HepG2 (cell line): ENCODE data around the gene CCDC7. TPM values are rescaled to one million over a fixed set of nuclear protein-coding genes. Genes with fewer than 3 reads are reported as not detected.

Experiments
- ATAC-seq: fragments of 200-7000 bp; cut with Tn5 transposase; 3 replicates; pipeline ENCODE4 v1.9.1; 2020; ENCODE audit warnings: mild to moderate bottlenecking, moderate library complexity
- BruUV-seq: library from RNA; stranded (reverse); fragments of 400-500 nt; replicated peaks from 2 replicates; lab custom pipeline; 2021; lab: Mats Ljungman, UMichigan
- CTCF ChIA-PET: fragments of 300-600 bp; formaldehyde crosslinking; extraction: SDS; loops from one replicate; lab custom pipeline; 2021; ENCODE audit warnings: low total read pairs, inconsistent platforms, low intra/inter-chr PET ratio; lab: Yijun Ruan, JAX
- POLR2A ChIA-PET: fragments of 350-600 bp; sonication (Branson Sonifier 250); formaldehyde crosslinking; loops from one replicate; lab custom pipeline; 2020; ENCODE audit warnings: antibody characterized with exemption, inconsistent platforms; lab: Yijun Ruan, JAX
- DNase-seq: peaks from one replicate; pipeline ENCODE4 v3.0.0-alpha.2; 2015; ENCODE audit warnings: low spot score
- FAIRE-seq: peaks from 3 replicates; lab custom pipeline; 2011; peaks lifted over from hg19 to GRCh38; lab: Jason Lieb, UNC
- H2AFZ ChIP-seq: one replicate; pipeline ENCODE4 v1.6.1; 2011; ENCODE audit warnings: low read length, inconsistent platforms
- H3K27ac ChIP-seq: fragments of 300-600 bp; 3 replicates; pipeline ENCODE4 v1.8.0; 2011; ENCODE audit warnings: mixed run types, mild to moderate bottlenecking, mixed read lengths, low read length, inconsistent platforms; ENCODE audit not compliant: insufficient read depth; ENCODE audit errors: extremely low read length
- H3K27me3 ChIP-seq, 2 experiments: fragments of 200-600 bp in 1 of 2; 2 replicates in 1 of 2; 3 replicates in 1 of 2; pipeline versions ENCODE4 v1.6.0 to v1.8.0; 2011; ENCODE audit warnings: low read length in 2 of 2, mild to moderate bottlenecking in 2 of 2, moderate library complexity in 2 of 2, inconsistent platforms in 1 of 2; ENCODE audit not compliant: insufficient read depth in 2 of 2, control insufficient read depth in 1 of 2
- H3K36me3 ChIP-seq, 2 experiments: fragments of 200-600 bp in 1 of 2; replicated peaks in 1 of 2; 2 replicates in 1 of 2; 3 replicates in 1 of 2; pipeline versions ENCODE4 v1.5.1 to v1.8.0; 2011; ENCODE audit warnings: low read length in 2 of 2, inconsistent platforms in 1 of 2; ENCODE audit not compliant: insufficient read depth in 2 of 2, control insufficient read depth in 1 of 2
- H3K4me1 ChIP-seq: 2 replicates; pipeline ENCODE4 v1.5.1; 2012; ENCODE audit warnings: low read length, inconsistent platforms; ENCODE audit not compliant: insufficient read depth
- H3K4me2 ChIP-seq: 2 replicates; pipeline ENCODE4 v1.6.0; 2011; ENCODE audit warnings: low read depth, low read length, inconsistent platforms
- H3K4me3 ChIP-seq, 3 experiments: fragments of 200-600 bp in 1 of 3; sonication (generic), shearing (Covaris generic) in 1 of 3; replicated peaks in 1 of 3; 2 replicates each; pipeline ENCODE4 v1.5.1; 2011 to 2016; ENCODE audit warnings: low read length in 3 of 3, inconsistent platforms in 2 of 3, low read depth in 2 of 3, mild to moderate bottlenecking in 2 of 3, control low read depth in 1 of 3, mixed read lengths in 1 of 3; ENCODE audit not compliant: insufficient read depth in 1 of 3
- H3K79me2 ChIP-seq: one replicate; pipeline ENCODE4 v1.6.1; 2011; ENCODE audit warnings: low read length, inconsistent platforms; ENCODE audit not compliant: insufficient read depth
- H3K9ac ChIP-seq: 2 replicates; pipeline ENCODE4 v1.6.0; 2011; ENCODE audit warnings: mild to moderate bottlenecking, low read depth, low read length, inconsistent platforms; ENCODE audit not compliant: insufficient read depth
- H3K9me3 ChIP-seq: 2 replicates; pipeline ENCODE4 v1.5.1; 2012; ENCODE audit warnings: mild to moderate bottlenecking, low read length
- H4K20me1 ChIP-seq: 2 replicates; pipeline ENCODE4 v1.6.0; 2011; ENCODE audit warnings: inconsistent platforms, mild to moderate bottlenecking, low read length, moderate library complexity; ENCODE audit not compliant: insufficient read depth
- ETV5 ChIP-seq: IDR thresholded peaks from 2 replicates; pipeline ENCODE4 v1.6.1; 2018; ENCODE audit warnings: missing biosample characterization, missing genetic modification reagents, inconsistent platforms, borderline replicate concordance
- HDAC1 ChIP-seq: sonication (generic); formaldehyde crosslinking; IDR thresholded peaks from 2 replicates; pipeline ENCODE4 v1.5.1; 2020; ENCODE audit warnings: mild to moderate bottlenecking, missing genetic modification reagents
- HDAC2 ChIP-seq: sonication (generic); formaldehyde crosslinking; IDR thresholded peaks from 2 replicates; pipeline ENCODE4 v1.4.0; 2020; ENCODE audit warnings: missing genetic modification reagents
- HNRNPUL1 ChIP-seq: fragments of 200-400 bp; formaldehyde crosslinking; IDR thresholded peaks from 2 replicates; pipeline ENCODE4 v1.6.1; 2017; ENCODE audit warnings: low read depth, mild to moderate bottlenecking, low read length, moderate library complexity
- KMT2B ChIP-seq: IDR thresholded peaks from 2 replicates; pipeline ENCODE4 v1.6.1; 2016; ENCODE audit warnings: missing genetic modification reagents, missing compliant biosample characterization
- PITX1 ChIP-seq: sonication (generic); formaldehyde crosslinking; IDR thresholded peaks from 2 replicates; pipeline ENCODE4 v1.5.1; 2020; ENCODE audit warnings: mild to moderate bottlenecking, missing genetic modification reagents
- SP4 ChIP-seq: sonication (generic); formaldehyde crosslinking; IDR thresholded peaks from 2 replicates; pipeline ENCODE4 v1.8.1; 2023; ENCODE audit warnings: mild to moderate bottlenecking, missing genetic modification reagents
- XBP1 ChIP-seq: sonication (generic); formaldehyde crosslinking; IDR thresholded peaks from 2 replicates; pipeline ENCODE4 v1.5.0; 2020; ENCODE audit warnings: missing genetic modification reagents
- ZNF121 ChIP-seq: sonication (generic); formaldehyde crosslinking; IDR thresholded peaks from 2 replicates; pipeline ENCODE4 v1.5.0; 2020; ENCODE audit warnings: mild to moderate bottlenecking, missing genetic modification reagents
- ZNF468 ChIP-seq: sonication (generic); formaldehyde crosslinking; IDR thresholded peaks from 2 replicates; pipeline ENCODE4 v1.8.0; 2022; ENCODE audit warnings: mild to moderate bottlenecking, moderate library complexity, missing genetic modification reagents
- ZNF550 ChIP-seq: sonication (generic); formaldehyde crosslinking; IDR thresholded peaks from 2 replicates; pipeline ENCODE4 v1.4.0; 2020; ENCODE audit warnings: mild to moderate bottlenecking, missing genetic modification reagents, borderline replicate concordance
- ZNF616 ChIP-seq: sonication (generic); formaldehyde crosslinking; IDR thresholded peaks from 2 replicates; pipeline ENCODE4 v1.5.0; 2020; ENCODE audit warnings: low read depth, mild to moderate bottlenecking, missing genetic modification reagents
- WGBS: methylation state at CpG from one replicate; pipeline ENCODE4 v1.1.6; 2017; ENCODE audit warnings: low lambda C conversion rate; 5-methylcytosine and 5-hydroxymethylcytosine counted together
- in situ Hi-C: cut with HindIII; loops from 2 replicates; pipeline ENCODE4 v1.10.0; 2017; ENCODE audit warnings: low pct_unique_long_range_greater_than_20kb; ENCODE audit not compliant: extremely low pct_ligation_motif_present
- intact Hi-C: fragments of 100-400 bp; cut with micrococcal nuclease; formaldehyde crosslinking; loops from one replicate; pipeline ENCODE4 v1.10.0; 2022; ENCODE audit not compliant: unreplicated experiment
- polyA plus RNA-seq, 8 experiments: library from polyadenylated mRNA; depleted of rRNA in 3 of 8; stranded (reverse) in 7 of 8; unstranded in 1 of 8; fragments of >200 nt; fragmentation: Illumina TruSeq in 4 of 8; extraction: Trizol in 4 of 8; gene quantifications; 2 replicates each; pipeline versions ENCODE4 v1.2.1 to v1.2.3, GENCODE V29; 2011 to 2016; ENCODE audit warnings: low read depth in 4 of 8, missing spikeins in 1 of 8, mixed read lengths in 1 of 8; ENCODE audit not compliant: insufficient read depth in 1 of 8
- total RNA-seq, 5 experiments: library from RNA; depleted of rRNA; stranded (reverse); fragments of >200 nt; fragmentation: Illumina TruSeq; extraction: Trizol; gene quantifications; 2 replicates each; pipeline ENCODE4 v1.2.3, GENCODE V29; 2016; ENCODE audit warnings: low read depth in 1 of 5
- TF ChIP-seq, protein P1 (sequence below): sonication (generic); formaldehyde crosslinking; IDR thresholded peaks from 2 replicates; pipeline ENCODE4 v1.4.0; 2020; ENCODE audit warnings: missing genetic modification reagents; ENCODE audit errors: not compliant biosample characterization
- TF ChIP-seq, protein P2 (sequence below): sonication (generic); formaldehyde crosslinking; IDR thresholded peaks from 2 replicates; pipeline ENCODE4 v1.4.0; 2020; ENCODE audit warnings: missing genetic modification reagents
- TF ChIP-seq, protein P3 (sequence below): IDR thresholded peaks from 2 replicates; pipeline ENCODE4 v1.6.1; 2016; ENCODE audit warnings: control low read depth
- TF ChIP-seq, protein P4 (sequence below): sonication (generic); formaldehyde crosslinking; IDR thresholded peaks from 2 replicates; pipeline ENCODE4 v1.8.1; 2023; ENCODE audit warnings: mild to moderate bottlenecking, missing genetic modification reagents
- TF ChIP-seq, protein P5 (sequence below): sonication (generic); formaldehyde crosslinking; IDR thresholded peaks from 2 replicates; pipeline ENCODE4 v1.8.0; 2022; ENCODE audit warnings: mild to moderate bottlenecking, missing genetic modification reagents, borderline replicate concordance

CCDC7 gene
- total and polyA plus RNA-seq, 2 of the 13 experiments (the other 11 are each of a cell fraction or from before 2014, with no cell fraction given) = 0.40 to 1.8 TPM

DNA sequence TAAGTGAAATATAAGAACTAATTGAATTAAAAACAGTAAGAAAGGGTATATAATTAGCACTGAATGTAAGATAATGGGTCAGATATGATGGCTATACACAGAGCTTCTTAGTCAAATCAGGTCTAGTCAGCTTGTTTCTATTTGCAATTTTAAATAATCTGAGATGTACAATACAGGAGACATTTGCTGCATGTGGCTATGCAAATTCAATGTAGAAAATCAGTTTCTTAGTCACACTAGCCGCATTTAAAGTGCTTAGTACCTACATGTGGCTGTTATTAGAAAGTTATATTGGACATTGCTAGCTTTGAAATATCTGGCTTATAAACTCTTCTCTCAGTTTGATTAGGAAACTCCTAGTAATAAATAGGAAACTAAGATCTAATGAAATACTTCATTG is 25.3 kb downstream of the CCDC7 start:
- no peak overlapping the region for H3K4me3 ChIP-seq
- no peaks in the 10 kb centered on the region for H3K36me3 ChIP-seq
- WGBS = 90% methylated on average over 1 of the region's 1 CpG
- no peaks in the 10 kb centered on the region for H4K20me1 ChIP-seq
- no peak overlapping the region for H2AFZ ChIP-seq
- H3K4me1 ChIP-seq = no peaks in the 10 kb centered on the region
- CTCF ChIA-PET = no interaction called here
- no peak for ATAC-seq
- no peaks in the 10 kb centered on the region for H3K27me3 ChIP-seq
- BruUV-seq = no TSS peak
- intact Hi-C loops (no loop called here), in situ Hi-C loops (no loop called here)
- no peak for FAIRE-seq
- H3K79me2 ChIP-seq = no peaks in the 10 kb centered on the region
- POLR2A ChIA-PET = no interaction called here
- no peak overlapping the region for H3K4me2 ChIP-seq
- H3K9ac ChIP-seq = no peak overlapping the region
- no peak overlapping the region for H3K27ac ChIP-seq
- no peaks in the 10 kb centered on the region for H3K9me3 ChIP-seq
- no peak for DNase-seq
- TF ChIP-seq PITX1 (CRISPR knock-in tag) = no peak
- TF ChIP-seq, protein P1, sequence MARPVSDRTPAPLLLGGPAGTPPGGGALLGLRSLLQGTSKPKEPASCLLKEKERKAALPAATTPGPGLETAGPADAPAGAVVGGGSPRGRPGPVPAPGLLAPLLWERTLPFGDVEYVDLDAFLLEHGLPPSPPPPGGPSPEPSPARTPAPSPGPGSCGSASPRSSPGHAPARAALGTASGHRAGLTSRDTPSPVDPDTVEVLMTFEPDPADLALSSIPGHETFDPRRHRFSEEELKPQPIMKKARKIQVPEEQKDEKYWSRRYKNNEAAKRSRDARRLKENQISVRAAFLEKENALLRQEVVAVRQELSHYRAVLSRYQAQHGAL = no peak
- no peak for TF ChIP-seq SP4
- TF ChIP-seq, protein P2, sequence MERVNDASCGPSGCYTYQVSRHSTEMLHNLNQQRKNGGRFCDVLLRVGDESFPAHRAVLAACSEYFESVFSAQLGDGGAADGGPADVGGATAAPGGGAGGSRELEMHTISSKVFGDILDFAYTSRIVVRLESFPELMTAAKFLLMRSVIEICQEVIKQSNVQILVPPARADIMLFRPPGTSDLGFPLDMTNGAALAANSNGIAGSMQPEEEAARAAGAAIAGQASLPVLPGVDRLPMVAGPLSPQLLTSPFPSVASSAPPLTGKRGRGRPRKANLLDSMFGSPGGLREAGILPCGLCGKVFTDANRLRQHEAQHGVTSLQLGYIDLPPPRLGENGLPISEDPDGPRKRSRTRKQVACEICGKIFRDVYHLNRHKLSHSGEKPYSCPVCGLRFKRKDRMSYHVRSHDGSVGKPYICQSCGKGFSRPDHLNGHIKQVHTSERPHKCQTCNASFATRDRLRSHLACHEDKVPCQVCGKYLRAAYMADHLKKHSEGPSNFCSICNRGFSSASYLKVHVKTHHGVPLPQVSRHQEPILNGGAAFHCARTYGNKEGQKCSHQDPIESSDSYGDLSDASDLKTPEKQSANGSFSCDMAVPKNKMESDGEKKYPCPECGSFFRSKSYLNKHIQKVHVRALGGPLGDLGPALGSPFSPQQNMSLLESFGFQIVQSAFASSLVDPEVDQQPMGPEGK (CRISPR knock-in tag) = no peak
- TF ChIP-seq, protein P3, sequence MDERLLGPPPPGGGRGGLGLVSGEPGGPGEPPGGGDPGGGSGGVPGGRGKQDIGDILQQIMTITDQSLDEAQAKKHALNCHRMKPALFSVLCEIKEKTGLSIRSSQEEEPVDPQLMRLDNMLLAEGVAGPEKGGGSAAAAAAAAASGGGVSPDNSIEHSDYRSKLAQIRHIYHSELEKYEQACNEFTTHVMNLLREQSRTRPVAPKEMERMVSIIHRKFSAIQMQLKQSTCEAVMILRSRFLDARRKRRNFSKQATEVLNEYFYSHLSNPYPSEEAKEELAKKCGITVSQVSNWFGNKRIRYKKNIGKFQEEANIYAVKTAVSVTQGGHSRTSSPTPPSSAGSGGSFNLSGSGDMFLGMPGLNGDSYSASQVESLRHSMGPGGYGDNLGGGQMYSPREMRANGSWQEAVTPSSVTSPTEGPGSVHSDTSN (CRISPR knock-in tag) = no peak
- no peak for TF ChIP-seq HNRNPUL1
- no peak for TF ChIP-seq HDAC1
- no peak for TF ChIP-seq ZNF468 (CRISPR knock-in tag)
- no peak for TF ChIP-seq ETV5 (CRISPR knock-in tag)
- TF ChIP-seq, protein P4, sequence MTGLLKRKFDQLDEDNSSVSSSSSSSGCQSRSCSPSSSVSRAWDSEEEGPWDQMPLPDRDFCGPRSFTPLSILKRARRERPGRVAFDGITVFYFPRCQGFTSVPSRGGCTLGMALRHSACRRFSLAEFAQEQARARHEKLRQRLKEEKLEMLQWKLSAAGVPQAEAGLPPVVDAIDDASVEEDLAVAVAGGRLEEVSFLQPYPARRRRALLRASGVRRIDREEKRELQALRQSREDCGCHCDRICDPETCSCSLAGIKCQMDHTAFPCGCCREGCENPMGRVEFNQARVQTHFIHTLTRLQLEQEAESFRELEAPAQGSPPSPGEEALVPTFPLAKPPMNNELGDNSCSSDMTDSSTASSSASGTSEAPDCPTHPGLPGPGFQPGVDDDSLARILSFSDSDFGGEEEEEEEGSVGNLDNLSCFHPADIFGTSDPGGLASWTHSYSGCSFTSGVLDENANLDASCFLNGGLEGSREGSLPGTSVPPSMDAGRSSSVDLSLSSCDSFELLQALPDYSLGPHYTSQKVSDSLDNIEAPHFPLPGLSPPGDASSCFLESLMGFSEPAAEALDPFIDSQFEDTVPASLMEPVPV (CRISPR knock-in tag) = no peak
- TF ChIP-seq, protein P5, sequence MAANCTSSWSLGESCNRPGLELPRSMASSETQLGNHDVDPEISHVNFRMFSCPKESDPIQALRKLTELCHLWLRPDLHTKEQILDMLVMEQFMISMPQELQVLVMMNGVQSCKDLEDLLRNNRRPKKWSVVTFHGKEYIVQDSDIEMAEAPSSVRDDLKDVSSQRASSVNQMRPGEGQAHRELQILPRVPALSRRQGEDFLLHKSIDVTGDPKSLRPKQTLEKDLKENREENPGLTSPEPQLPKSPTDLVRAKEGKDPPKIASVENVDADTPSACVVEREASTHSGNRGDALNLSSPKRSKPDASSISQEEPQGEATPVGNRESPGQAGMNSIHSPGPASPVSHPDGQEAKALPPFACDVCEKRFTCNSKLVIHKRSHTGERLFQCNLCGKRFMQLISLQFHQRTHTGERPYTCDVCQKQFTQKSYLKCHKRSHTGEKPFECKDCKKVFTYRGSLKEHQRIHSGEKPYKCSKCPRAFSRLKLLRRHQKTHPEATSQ = no peak
- TF ChIP-seq ZNF616 = no peak
- TF ChIP-seq ZNF550 (CRISPR knock-in tag) = no peak
- TF ChIP-seq XBP1 (CRISPR knock-in tag) = no peak
- no peak for TF ChIP-seq KMT2B (CRISPR knock-in tag)
- no peak for TF ChIP-seq HDAC2
- TF ChIP-seq ZNF121 (CRISPR knock-in tag) = no peak
